ENCODE data around the gene PRSS37. TPM values are rescaled to one million over a fixed set of nuclear protein-coding genes. Genes with fewer than 3 reads are reported as not detected.

Gene PRSS37
- total RNA-seq, 1 donor from 2014 or later, result not detected

DNA sequence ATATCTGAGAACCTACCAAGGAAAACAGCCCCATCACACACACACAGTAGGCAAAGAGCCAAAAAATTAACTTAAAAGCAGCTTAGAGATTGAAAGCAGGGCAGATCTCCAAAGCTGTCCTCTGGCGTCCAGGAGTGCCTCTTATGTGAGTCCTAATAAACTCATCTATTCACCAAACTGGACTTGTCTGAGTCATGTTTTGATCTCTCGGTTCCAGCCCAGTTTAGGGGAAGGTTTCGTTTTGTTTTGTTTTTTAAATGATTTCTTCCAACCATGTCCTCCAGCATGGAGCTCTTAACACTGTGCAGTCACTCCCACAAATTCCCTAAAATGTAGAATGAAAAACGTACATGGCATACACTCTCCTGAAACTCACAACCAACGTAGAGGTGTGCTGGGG is 6.7 kb upstream of the PRSS37 start:
- Histone ChIP-seq H3K4me3 (no peak overlapping the region), H3K4me1 (no peaks in the 10 kb centered on the region), H3K27me3 (no peaks in the 10 kb centered on the region), H3K36me3 (no peaks in the 10 kb centered on the region), H3K27ac (no peak overlapping the region), H3K9me3 (no peaks in the 10 kb centered on the region)
- DNase-seq (no peak), ATAC-seq (no peak)
- TF ChIP-seq CTCF (IDR thresholded peaks at IDR 0.05), result no peak
- intact Hi-C loops (cut with DNase I), result no loop called here

GRCh38 chr7:141844256-141844655 is 3.0 kb upstream of the PRSS37 start:
- H3K27me3 ChIP-seq, result no peaks in the 10 kb centered on the region
- no peak overlapping the region for H3K27ac ChIP-seq
- H3K9me3 ChIP-seq, result no peaks in the 10 kb centered on the region
- intact Hi-C loops (cut with DNase I), result no loop called here
- DNase-seq, result no peak
- H3K36me3 ChIP-seq, result no peaks in the 10 kb centered on the region
- no peaks in the 10 kb centered on the region for H3K4me1 ChIP-seq
- ATAC-seq, result no peak
- no peak for TF ChIP-seq CTCF (IDR thresholded peaks at IDR 0.05)
- H3K4me3 ChIP-seq, result no peak overlapping the region

DNA sequence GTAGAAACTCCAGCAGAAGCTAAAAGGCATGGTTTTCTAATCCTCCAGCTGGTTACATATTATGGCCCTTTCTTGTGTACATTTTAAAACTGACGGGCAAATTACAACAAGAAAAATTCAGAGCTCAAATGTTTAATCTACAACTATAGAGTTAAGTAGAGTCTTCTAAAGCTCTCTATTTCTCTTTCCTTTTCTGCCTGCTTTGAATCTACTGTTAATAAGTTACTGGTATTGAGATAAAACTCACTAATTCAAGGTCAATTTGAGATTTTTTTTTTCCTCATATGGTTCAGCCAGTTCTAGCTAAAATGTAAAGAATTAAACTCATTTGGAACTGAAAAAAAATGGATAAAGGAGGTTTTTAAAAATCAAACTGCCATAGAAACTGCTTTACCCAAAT is 1.6 kb upstream of the PRSS37 start:
- Histone ChIP-seq H3K27ac (no peak overlapping the region), H3K27me3 (no peaks in the 10 kb centered on the region), H3K36me3 (no peaks in the 10 kb centered on the region), H3K4me1 (no peaks in the 10 kb centered on the region), H3K9me3 (no peaks in the 10 kb centered on the region), H3K4me3 (no peak overlapping the region)
- intact Hi-C loops (cut with DNase I), result no loop called here
- ATAC-seq (no peak), DNase-seq (no peak)
- no peak for TF ChIP-seq CTCF (IDR thresholded peaks at IDR 0.05)

- intact Hi-C loops (cut with DNase I), result no loop called here
- no peak for TF ChIP-seq CTCF (IDR thresholded peaks at IDR 0.05)
- Histone ChIP-seq H3K4me3 (no peak overlapping the region), H3K27me3 (no peaks in the 10 kb centered on the region), H3K9me3 (no peaks in the 10 kb centered on the region), H3K36me3 (no peaks in the 10 kb centered on the region), H3K27ac (no peak overlapping the region), H3K4me1 (no peaks in the 10 kb centered on the region)
- no peak for DNase-seq
- no peak for ATAC-seq
Measured at GRCh38 chr7:141840708-141841107, 577 bp downstream of the PRSS37 start.

DNA sequence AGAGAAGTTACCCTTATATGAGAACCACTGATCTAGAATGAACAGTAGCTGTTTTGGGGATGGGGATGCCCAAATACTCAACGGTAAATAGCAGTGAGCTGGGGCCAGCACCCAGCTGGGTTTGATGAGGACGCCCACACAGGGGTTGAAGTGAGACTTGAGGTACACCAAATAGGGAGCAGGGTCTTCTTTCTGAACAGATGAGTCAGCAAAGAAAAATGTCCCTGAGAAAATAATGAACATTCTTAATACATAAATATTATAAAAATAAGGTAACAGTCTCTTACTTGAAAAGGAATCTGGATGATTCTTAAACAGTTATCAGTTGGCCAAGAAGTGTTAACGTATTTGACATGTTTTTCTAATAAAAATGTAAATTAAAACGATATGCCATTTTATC is 2.0 kb downstream of the PRSS37 start:
- no peak overlapping the region for H3K4me3 ChIP-seq
- H3K27me3 ChIP-seq, result no peaks in the 10 kb centered on the region
- H3K27ac ChIP-seq, result no peak overlapping the region
- H3K4me1 ChIP-seq, result no peaks in the 10 kb centered on the region
- intact Hi-C loops (cut with DNase I), result no loop called here
- no peak for TF ChIP-seq CTCF (IDR thresholded peaks at IDR 0.05)
- ATAC-seq (no peak), DNase-seq (no peak)
- no peaks in the 10 kb centered on the region for H3K36me3 ChIP-seq
- no peaks in the 10 kb centered on the region for H3K9me3 ChIP-seq

GRCh38 chr7:141838581-141838980 is 2.7 kb downstream of the PRSS37 start:
- Histone ChIP-seq H3K27me3 (no peaks in the 10 kb centered on the region), H3K27ac (no peak overlapping the region), H3K9me3 (no peaks in the 10 kb centered on the region), H3K36me3 (no peaks in the 10 kb centered on the region), H3K4me1 (no peaks in the 10 kb centered on the region), H3K4me3 (no peak overlapping the region)
- intact Hi-C loops (cut with DNase I), result no loop called here
- DNase-seq, result no peak
- no peak for ATAC-seq
- no peak for TF ChIP-seq CTCF (IDR thresholded peaks at IDR 0.05)
